WTC11 (cell line): Measurements from ENCODE around the gene ZFYVE1.

ENCODE experiments used
- CREB1 ChIP-seq: sonication (generic); formaldehyde crosslinking; IDR thresholded peaks from 2 replicates; pipeline ENCODE4 v1.8.0; 2023; ENCODE audit warnings: mild to moderate bottlenecking, missing genetic modification reagents
- CTCF ChIP-seq: fragments of 200-600 bp; IDR thresholded peaks from 2 replicates; pipeline ENCODE4 v1.8.0; 2022; ENCODE audit warnings: antibody characterized with exemption
- ETV6 ChIP-seq: sonication (generic); formaldehyde crosslinking; IDR thresholded peaks from 2 replicates; pipeline ENCODE4 v1.8.1; 2022; ENCODE audit warnings: mild to moderate bottlenecking, missing genetic modification reagents
- GTF2I ChIP-seq: fragments of 250-450 bp; sonication (Bioruptor Pico); conservative IDR thresholded peaks from 2 replicates; pipeline ENCODE4 v1.4.0; 2021; ENCODE audit warnings: mild to moderate bottlenecking
- MAX ChIP-seq: sonication (generic); formaldehyde crosslinking; IDR thresholded peaks from 2 replicates; pipeline ENCODE4 v1.8.0; 2022; ENCODE audit warnings: mild to moderate bottlenecking, missing genetic modification reagents
- SP1 ChIP-seq: sonication (generic); formaldehyde crosslinking; conservative IDR thresholded peaks from 2 replicates; pipeline ENCODE4 v1.8.1; 2022; ENCODE audit warnings: missing genetic modification reagents
- ZNF121 ChIP-seq: sonication (generic); formaldehyde crosslinking; IDR thresholded peaks from 2 replicates; pipeline ENCODE4 v1.8.0; 2023; ENCODE audit warnings: missing genetic modification reagents
- TF ChIP-seq, protein P1 (sequence below): sonication (generic); formaldehyde crosslinking; IDR thresholded peaks from 2 replicates; pipeline ENCODE4 v1.8.1; 2023; ENCODE audit warnings: mild to moderate bottlenecking, missing genetic modification reagents

DNA sequence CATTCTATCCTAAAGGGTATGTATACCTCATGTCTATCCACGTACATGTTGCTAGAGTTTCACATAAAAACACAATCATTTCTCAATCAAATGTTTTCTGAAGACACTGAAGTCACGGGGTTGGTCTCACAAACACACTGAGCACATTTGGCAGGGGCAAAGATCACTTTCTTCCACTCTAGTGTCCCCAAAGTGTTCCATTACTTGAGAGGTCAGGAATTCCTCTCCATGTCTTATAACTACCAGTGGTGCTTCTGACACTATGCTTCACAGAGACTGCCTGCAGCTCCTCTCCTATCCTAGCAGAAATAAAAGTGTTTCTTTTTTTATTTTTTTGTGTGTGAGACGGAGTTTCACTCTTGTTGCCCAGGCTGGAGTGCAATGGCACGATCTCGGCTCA, 19.1 kb downstream of the ZFYVE1 start:
- no peak for TF ChIP-seq ETV6 (CRISPR knock-in tag)
- no peak for TF ChIP-seq GTF2I (CRISPR knock-in tag)
- TF ChIP-seq CTCF = no peak
- TF ChIP-seq CREB1 (CRISPR knock-in tag) = no peak
- no peak for TF ChIP-seq ZNF121
- TF ChIP-seq, protein P1, sequence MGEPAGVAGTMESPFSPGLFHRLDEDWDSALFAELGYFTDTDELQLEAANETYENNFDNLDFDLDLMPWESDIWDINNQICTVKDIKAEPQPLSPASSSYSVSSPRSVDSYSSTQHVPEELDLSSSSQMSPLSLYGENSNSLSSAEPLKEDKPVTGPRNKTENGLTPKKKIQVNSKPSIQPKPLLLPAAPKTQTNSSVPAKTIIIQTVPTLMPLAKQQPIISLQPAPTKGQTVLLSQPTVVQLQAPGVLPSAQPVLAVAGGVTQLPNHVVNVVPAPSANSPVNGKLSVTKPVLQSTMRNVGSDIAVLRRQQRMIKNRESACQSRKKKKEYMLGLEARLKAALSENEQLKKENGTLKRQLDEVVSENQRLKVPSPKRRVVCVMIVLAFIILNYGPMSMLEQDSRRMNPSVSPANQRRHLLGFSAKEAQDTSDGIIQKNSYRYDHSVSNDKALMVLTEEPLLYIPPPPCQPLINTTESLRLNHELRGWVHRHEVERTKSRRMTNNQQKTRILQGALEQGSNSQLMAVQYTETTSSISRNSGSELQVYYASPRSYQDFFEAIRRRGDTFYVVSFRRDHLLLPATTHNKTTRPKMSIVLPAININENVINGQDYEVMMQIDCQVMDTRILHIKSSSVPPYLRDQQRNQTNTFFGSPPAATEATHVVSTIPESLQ (CRISPR knock-in tag) = no peak
- no peak for TF ChIP-seq MAX
- no peak for TF ChIP-seq SP1 (CRISPR knock-in tag)
